Gastroesophageal sphincter (tissue), 4 donors: ENCODE measurements around the gene NEDD8. TPM values are rescaled to one million over a fixed set of nuclear protein-coding genes. Genes with fewer than 3 reads are reported as not detected.

Source experiments
- ATAC-seq: fragments of 150-250 bp; one replicate; pipeline ENCODE4 v1.9.1; 2016; ENCODE audit warnings: mild to moderate bottlenecking, moderate library complexity
- H3K27ac ChIP-seq, 4 donors: fragments of 200-600 bp; sonication (generic) in 3 of 4; 1 replicate in 3 of 4; 2 replicates in 1 of 4; pipeline ENCODE4 v1.5.1; 2016 to 2019
- H3K27me3 ChIP-seq: fragments of 200-600 bp; sonication (generic); one replicate; pipeline ENCODE4 v1.5.1; 2019
- H3K36me3 ChIP-seq, 2 donors: fragments of 200-600 bp; sonication (generic); one replicate each; pipeline ENCODE4 v1.5.1; 2019; ENCODE audit warnings: control low read depth in 1 of 2
- H3K4me1 ChIP-seq, 3 donors: fragments of 200-600 bp; sonication (generic); 1 replicate in 2 of 3; 2 replicates in 1 of 3; pipeline ENCODE4 v1.5.1; 2016 to 2019; ENCODE audit warnings: control low read depth in 2 of 3
- H3K4me3 ChIP-seq, 2 donors: fragments of 200-600 bp; sonication (generic); one replicate each; pipeline ENCODE4 v1.5.1; 2019; ENCODE audit warnings: mild to moderate bottlenecking in 1 of 2, moderate library complexity in 1 of 2
- H3K9me3 ChIP-seq, 3 donors: fragments of 200-600 bp; sonication (generic); one replicate each; pipeline ENCODE4 v1.5.1; 2017 to 2019; ENCODE audit warnings: control low read depth in 2 of 3
- EP300 ChIP-seq: sonication (generic); formaldehyde crosslinking; IDR thresholded peaks from one replicate; pipeline ENCODE4 v1.6.1; 2017; ENCODE audit warnings: antibody characterized with exemption, mild to moderate bottlenecking
- POLR2A ChIP-seq, 2 donors: fragments of 450-650 bp; IDR thresholded peaks; one replicate each; pipeline ENCODE4 v1.6.1; 2017; ENCODE audit warnings: antibody characterized with exemption in 2 of 2, mild to moderate bottlenecking in 2 of 2, moderate library complexity in 1 of 2
- POLR2AphosphoS5 ChIP-seq: sonication (generic); formaldehyde crosslinking; IDR thresholded peaks from one replicate; pipeline ENCODE4 v1.6.1; 2017; ENCODE audit warnings: antibody characterized with exemption
- WGBS, 2 donors: methylation state at CpG; one replicate each; pipeline ENCODE4 v1.1.5; 2018; ENCODE audit warnings: low coverage in 1 of 2; 5-methylcytosine and 5-hydroxymethylcytosine counted together
- small RNA-seq, 4 donors: library from RNA; depleted of rRNA; stranded (forward); fragments of <200 nt; gene quantifications; one replicate each; pipeline ENCODE3, GENCODE V24; 2016
- total RNA-seq, 4 donors: library from RNA; depleted of rRNA; stranded (reverse); fragments of >200 nt; gene quantifications; one replicate each; pipeline ENCODE4 v1.1.0, GENCODE V29; 2016
- TF ChIP-seq, protein P1 (sequence below), 4 experiments: fragments of 200-600 bp in 2 of 4; fragments of 450-650 bp in 2 of 4; sonication (generic) in 1 of 4; IDR thresholded peaks; one replicate each; pipeline ENCODE4 v1.5.1; 2017 to 2019; ENCODE audit warnings: antibody characterized with exemption in 4 of 4, mild to moderate bottlenecking in 2 of 4, moderate library complexity in 2 of 4

The NEDD8 gene
- total RNA-seq, 4 donors from 2014 or later = 136 to 193 (median 168) TPM

DNA sequence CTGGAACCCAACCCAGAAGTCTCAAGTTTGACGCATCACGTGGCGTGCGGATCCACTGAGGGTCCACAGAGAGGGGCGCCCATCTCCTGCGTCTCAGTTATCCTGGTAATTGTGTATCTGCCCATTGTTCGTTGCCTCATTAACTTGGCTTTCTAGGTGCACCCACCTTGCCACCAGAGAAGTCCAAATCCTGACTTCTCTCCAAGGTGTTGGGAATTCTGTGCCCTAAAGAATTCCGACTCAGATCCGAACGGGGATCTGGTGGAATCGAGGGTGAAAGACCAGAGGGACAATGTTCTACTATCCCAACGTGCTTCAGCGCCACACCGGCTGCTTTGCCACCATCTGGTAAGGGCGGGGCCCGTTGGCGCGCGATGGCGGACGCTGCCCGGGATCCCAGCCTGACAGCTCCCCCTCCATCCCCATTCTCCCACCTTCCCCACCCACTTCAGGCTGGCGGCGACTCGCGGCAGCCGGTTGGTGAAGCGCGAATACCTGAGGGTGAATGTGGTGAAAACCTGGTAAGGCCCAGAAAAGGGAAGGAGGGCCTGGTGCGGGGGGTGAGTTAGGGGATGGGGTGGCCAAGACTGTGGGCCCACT, 59.8 kb downstream of the NEDD8 start:
- H3K4me1 ChIP-seq = peaks cover 0 to 21% (median 3%) of the 10 kb centered on the region in 3 donors
- WGBS, 2 donors = no CpG with 5 or more reads among the region's 30 CpGs
- H3K4me3 ChIP-seq = peak overlapping the region; percentile 2 to 47
- no peaks in the 10 kb centered on the region for H3K9me3 ChIP-seq
- ATAC-seq = no peak
- TF ChIP-seq, protein P1, sequence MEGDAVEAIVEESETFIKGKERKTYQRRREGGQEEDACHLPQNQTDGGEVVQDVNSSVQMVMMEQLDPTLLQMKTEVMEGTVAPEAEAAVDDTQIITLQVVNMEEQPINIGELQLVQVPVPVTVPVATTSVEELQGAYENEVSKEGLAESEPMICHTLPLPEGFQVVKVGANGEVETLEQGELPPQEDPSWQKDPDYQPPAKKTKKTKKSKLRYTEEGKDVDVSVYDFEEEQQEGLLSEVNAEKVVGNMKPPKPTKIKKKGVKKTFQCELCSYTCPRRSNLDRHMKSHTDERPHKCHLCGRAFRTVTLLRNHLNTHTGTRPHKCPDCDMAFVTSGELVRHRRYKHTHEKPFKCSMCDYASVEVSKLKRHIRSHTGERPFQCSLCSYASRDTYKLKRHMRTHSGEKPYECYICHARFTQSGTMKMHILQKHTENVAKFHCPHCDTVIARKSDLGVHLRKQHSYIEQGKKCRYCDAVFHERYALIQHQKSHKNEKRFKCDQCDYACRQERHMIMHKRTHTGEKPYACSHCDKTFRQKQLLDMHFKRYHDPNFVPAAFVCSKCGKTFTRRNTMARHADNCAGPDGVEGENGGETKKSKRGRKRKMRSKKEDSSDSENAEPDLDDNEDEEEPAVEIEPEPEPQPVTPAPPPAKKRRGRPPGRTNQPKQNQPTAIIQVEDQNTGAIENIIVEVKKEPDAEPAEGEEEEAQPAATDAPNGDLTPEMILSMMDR (IDR thresholded peaks at IDR 0.05) = no peak
- TF ChIP-seq POLR2AphosphoS5 (no peak), EP300 (no peak), POLR2A (IDR thresholded peaks at IDR 0.05) (no peak)
- no peaks in the 10 kb centered on the region for H3K27me3 ChIP-seq
- H3K27ac ChIP-seq = peak overlapping the region in 3 of 4 donors; percentile 60 to 72 (median 63)
- peaks cover 0 to 37% of the 10 kb centered on the region in 2 donors for H3K36me3 ChIP-seq

DNA sequence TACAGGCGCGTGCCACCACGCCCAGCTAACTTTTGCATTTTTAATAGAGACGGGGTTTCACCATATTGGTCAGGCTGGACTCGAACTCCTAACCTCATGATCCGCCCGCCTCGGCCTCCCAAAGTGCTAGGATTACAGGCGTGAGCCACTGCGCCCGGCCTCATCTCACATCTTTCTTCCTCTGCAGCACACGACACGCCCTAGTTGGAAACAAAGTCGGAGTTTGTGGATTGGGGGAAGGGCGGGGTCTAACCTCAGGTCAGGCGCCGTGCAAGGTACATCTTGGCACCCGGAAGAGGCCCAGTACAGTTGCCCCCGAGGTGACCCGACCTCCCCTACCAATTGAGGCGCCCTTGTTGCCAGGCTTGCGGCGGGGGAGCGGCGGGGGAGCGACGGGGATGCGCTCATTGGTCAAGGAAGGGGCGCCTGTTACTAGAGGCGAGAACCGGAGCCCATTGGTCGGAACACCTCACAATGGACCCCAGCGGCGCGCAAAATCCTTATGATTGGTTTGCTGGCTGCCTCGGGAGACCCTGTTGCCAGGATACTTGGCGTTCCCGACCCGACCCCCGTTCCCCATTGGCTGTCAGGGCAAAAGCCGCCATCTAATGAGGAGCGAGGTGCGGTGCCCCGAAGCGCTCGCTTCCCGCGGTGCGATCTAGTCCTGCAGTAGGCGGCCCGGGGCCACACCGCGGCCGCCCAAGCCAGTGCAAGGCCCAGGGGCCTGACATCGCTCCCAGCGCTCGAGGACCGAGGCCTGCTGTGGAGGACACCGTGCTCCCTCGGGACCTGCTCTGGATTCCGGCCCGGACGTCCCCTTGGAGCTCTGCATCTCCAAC, 60.5 kb downstream of the NEDD8 start, which contains the start of gene REC8:
Gene REC8, plus strand, starts transcription at position 659 of the 839 bp plus-strand sequence. CDS start 473 bp downstream, outside the sequence.
- no peaks in the 10 kb centered on the region for H3K9me3 ChIP-seq
- H3K36me3 ChIP-seq = peaks cover 0 to 37% of the 10 kb centered on the region in 2 donors
- WGBS, 2 donors = 29% methylated on average over 23 of the region's 63 CpGs; no CpG with 5 or more reads in 1 of the 2 donors
- peak within 1 kb of the TSS; percentile 2 to 47 for H3K4me3 ChIP-seq
- TF ChIP-seq POLR2A (IDR thresholded peaks at IDR 0.05) (peak in 1 of 2 donors; percentile 37), EP300 (no peak), POLR2AphosphoS5 (no peak)
- TF ChIP-seq, protein P1 (IDR thresholded peaks at IDR 0.05) = no peak
- peaks cover 0 to 21% (median 3%) of the 10 kb centered on the region in 3 donors for H3K4me1 ChIP-seq
- ATAC-seq = peak; percentile 86
- no peaks in the 10 kb centered on the region for H3K27me3 ChIP-seq
- peak within 1 kb of the TSS in 3 of 4 donors; percentile 60 to 72 (median 63) for H3K27ac ChIP-seq

- H3K36me3 ChIP-seq = peaks cover 0 to 73% of the 10 kb centered on the region in 2 donors
- WGBS, 2 donors = 71 to 100% methylated on average over 1 to 3 of the region's 3 CpGs
- H3K4me3 ChIP-seq = no peak overlapping the region
- H3K9me3 ChIP-seq = no peaks in the 10 kb centered on the region
- no peak for ATAC-seq
- H3K27ac ChIP-seq = no peak overlapping the region
- H3K27me3 ChIP-seq = no peaks in the 10 kb centered on the region
- H3K4me1 ChIP-seq = peaks cover 0 to 47% (median 14%) of the 10 kb centered on the region in 3 donors
- no peak for TF ChIP-seq EP300
- TF ChIP-seq POLR2A (IDR thresholded peaks at IDR 0.05) = no peak
- TF ChIP-seq, protein P1 (IDR thresholded peaks at IDR 0.05) = no peak
- no peak for TF ChIP-seq POLR2AphosphoS5
These were observed 64.6 kb downstream of the NEDD8 start for GRCh38 chr14:24167469-24168114.

Small RNA genes lying within 50 kb of the gene (small RNA-seq; reads per million reads assigned to genes)
- gene AL136295.4 (0 reads per million in 4 donors), gene CHMP4A (0 reads per million in 4 donors), gene IPO4 (0 reads per million in 4 donors), gene MDP1 (0 reads per million in 4 donors)

Other genes with a start within 250 kb of the NEDD8 start
- 10 to 100 TPM in 3 of 4 donors, 1 to 10 TPM in 1; 5.9 to 25.3 (median 16.7) TPM for gene DHRS4L2, start 243.4 kb downstream of the NEDD8 start, total RNA-seq
- gene CARMIL3, start 180.4 kb downstream of the NEDD8 start, total RNA-seq = under 1 TPM in 3 of 4 donors, not detected in 1; 0.12 to 0.47 (median 0.17) TPM
- gene CPNE6, start 160.8 kb downstream of the NEDD8 start, total RNA-seq = 1 to 10 TPM in 1 of 4 donors, not detected in 3; 1.5 TPM
- 10 to 100 TPM in 3 of 4 donors, 1 to 10 TPM in 1; 9.2 to 14.9 (median 11.6) TPM for gene PCK2, start 138.1 kb downstream of the NEDD8 start, total RNA-seq
- 10 to 100 TPM; 58.0 to 81.6 (median 71.6) TPM for gene DCAF11, start 117.6 kb downstream of the NEDD8 start, total RNA-seq
- 10 to 100 TPM in 1 of 4 donors, 1 to 10 TPM in 1, under 1 TPM in 1, not detected in 1; 0.81 to 10.4 (median 5.0) TPM for gene NRL, start 117.4 kb downstream of the NEDD8 start, total RNA-seq
- under 1 TPM in 2 of 4 donors, not detected in 2; 0.27 to 0.67 TPM for gene FITM1, start 101.7 kb downstream of the NEDD8 start, total RNA-seq
- gene PSME1, start 96.2 kb downstream of the NEDD8 start, total RNA-seq = 100 to 1,000 TPM; 114 to 186 (median 127) TPM
- 10 to 100 TPM in 2 of 4 donors, 1 to 10 TPM in 2; 6.4 to 15.4 (median 10.4) TPM for gene EMC9, start 90.8 kb downstream of the NEDD8 start, total RNA-seq
- gene PSME2, start 85.8 kb downstream of the NEDD8 start, total RNA-seq = 10 to 100 TPM; 41.4 to 52.3 (median 42.0) TPM
- 10 to 100 TPM; 19.0 to 38.9 (median 32.0) TPM for gene RNF31, start 84.9 kb downstream of the NEDD8 start, total RNA-seq
- 10 to 100 TPM; 61.3 to 80.1 (median 68.1) TPM for gene IRF9, start 71.1 kb downstream of the NEDD8 start, total RNA-seq
- 1 to 10 TPM; 1.6 to 8.2 (median 6.8) TPM for gene REC8, start 60.3 kb downstream of the NEDD8 start, total RNA-seq
- gene IPO4, start 43.6 kb downstream of the NEDD8 start, total RNA-seq = 10 to 100 TPM; 16.8 to 31.6 (median 27.0) TPM
- gene TM9SF1, start 36.9 kb downstream of the NEDD8 start, total RNA-seq = 10 to 100 TPM; 34.7 to 53.3 (median 45.0) TPM
- under 1 TPM in 1 of 4 donors, not detected in 3; 0.40 TPM for gene TSSK4, start 26.7 kb downstream of the NEDD8 start, total RNA-seq
- gene CHMP4A, start 18.9 kb downstream of the NEDD8 start, total RNA-seq = 100 to 1,000 TPM in 2 of 4 donors, 10 to 100 TPM in 2; 93.4 to 134 (median 106) TPM
- gene MDP1, start 16.3 kb downstream of the NEDD8 start, total RNA-seq = 10 to 100 TPM in 3 of 4 donors, 1 to 10 TPM in 1; 6.9 to 17.1 (median 11.4) TPM
- 10 to 100 TPM; 46.0 to 70.5 (median 59.8) TPM for gene GMPR2, start 562 bp upstream of the NEDD8 start, total RNA-seq
- gene TINF2, start 10.3 kb upstream of the NEDD8 start, total RNA-seq = 10 to 100 TPM; 53.2 to 72.5 (median 70.0) TPM
- gene TGM1, start 30.8 kb upstream of the NEDD8 start, total RNA-seq = 10 to 100 TPM in 1 of 4 donors, 1 to 10 TPM in 3; 1.3 to 43.3 (median 6.3) TPM
- 10 to 100 TPM; 12.9 to 27.6 (median 16.5) TPM for gene RABGGTA, start 39.2 kb upstream of the NEDD8 start, total RNA-seq
- gene DHRS1, start 67.4 kb upstream of the NEDD8 start, total RNA-seq = 10 to 100 TPM in 3 of 4 donors, 1 to 10 TPM in 1; 8.2 to 33.0 (median 17.7) TPM
- 10 to 100 TPM; 19.4 to 29.2 (median 22.8) TPM for gene NOP9, start 67.5 kb upstream of the NEDD8 start, total RNA-seq
- 10 to 100 TPM in 2 of 4 donors, 1 to 10 TPM in 2; 4.9 to 12.5 (median 9.5) TPM for gene CIDEB, start 75.6 kb upstream of the NEDD8 start, total RNA-seq
- 1 to 10 TPM; 2.4 to 5.0 (median 3.4) TPM for gene LTB4R2, start 77.8 kb upstream of the NEDD8 start, total RNA-seq
- gene LTB4R, start 79.1 kb upstream of the NEDD8 start, total RNA-seq = 1 to 10 TPM; 3.0 to 4.2 (median 3.4) TPM
- gene ADCY4, start 102.7 kb upstream of the NEDD8 start, total RNA-seq = 10 to 100 TPM; 13.3 to 40.5 (median 22.6) TPM
- 1 to 10 TPM; 3.1 to 8.9 (median 3.9) TPM for gene RIPK3, start 107.6 kb upstream of the NEDD8 start, total RNA-seq
- gene NFATC4, start 135.8 kb upstream of the NEDD8 start, total RNA-seq = 10 to 100 TPM; 33.5 to 63.5 (median 57.9) TPM
- gene NYNRIN, start 166.6 kb upstream of the NEDD8 start, total RNA-seq = 10 to 100 TPM in 2 of 4 donors, 1 to 10 TPM in 2; 6.9 to 19.9 (median 11.5) TPM
- gene CBLN3, start 197.3 kb upstream of the NEDD8 start, total RNA-seq = 1 to 10 TPM in 3 of 4 donors, under 1 TPM in 1; 0.49 to 2.8 (median 2.1) TPM
- 10 to 100 TPM; 50.7 to 68.0 (median 61.3) TPM for gene KHNYN, start 197.6 kb upstream of the NEDD8 start, total RNA-seq
- 10 to 100 TPM; 21.5 to 39.7 (median 31.3) TPM for gene SDR39U1, start 210.4 kb upstream of the NEDD8 start, total RNA-seq